HuH-7 (cell line): ENCODE data around the gene CERS1.

Experiments used
- DNase-seq: peaks from one replicate; pipeline ENCODE4 v3.0.0; 2011; ENCODE audit warnings: low spot score

The CERS1 gene

DNA sequence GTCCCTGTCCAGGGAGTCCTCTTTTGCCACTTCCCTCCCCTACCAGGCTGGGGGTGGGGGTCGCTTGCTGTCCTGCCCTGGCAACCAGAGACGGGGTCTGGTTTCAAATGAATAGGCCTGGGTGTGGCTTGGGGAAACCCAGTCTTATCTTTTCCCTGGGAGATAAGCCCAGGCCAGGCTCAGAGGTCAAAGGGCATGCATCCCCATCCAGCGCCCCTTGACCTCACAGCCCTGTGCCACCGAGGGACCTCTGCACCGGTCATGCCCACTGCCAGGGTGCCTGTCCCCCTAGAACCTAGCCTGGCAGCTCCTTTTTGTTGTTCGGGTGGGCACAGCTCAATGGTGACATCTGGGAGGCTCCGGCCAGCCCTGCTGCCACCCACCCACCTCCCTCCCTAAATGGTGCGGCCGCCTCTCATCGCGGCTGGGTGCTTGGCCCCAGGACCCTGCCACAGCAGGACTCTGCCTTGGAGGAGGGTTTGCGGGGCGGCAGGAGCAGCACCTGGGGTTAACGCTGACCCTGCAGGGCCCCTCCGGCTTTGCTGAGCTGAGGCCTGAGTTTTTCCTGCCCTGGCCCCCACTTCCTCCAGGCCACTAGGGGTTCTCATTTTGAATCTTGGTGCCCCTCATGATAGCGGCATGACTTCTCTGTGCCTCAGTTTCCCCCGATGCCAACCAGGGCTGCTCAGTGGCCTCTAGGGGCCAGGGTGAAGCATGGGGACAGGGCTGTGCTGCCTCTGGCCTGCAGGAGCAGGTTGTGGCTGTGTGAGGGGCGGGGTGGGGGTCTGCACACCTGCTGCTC lies 2.9 kb upstream of the CERS1 start:
- DNase-seq, result peak; percentile 88

- peak; percentile 55 for DNase-seq
Measured at GRCh38 chr19:18898081-18898606, 2.2 kb upstream of the CERS1 start.

DNA sequence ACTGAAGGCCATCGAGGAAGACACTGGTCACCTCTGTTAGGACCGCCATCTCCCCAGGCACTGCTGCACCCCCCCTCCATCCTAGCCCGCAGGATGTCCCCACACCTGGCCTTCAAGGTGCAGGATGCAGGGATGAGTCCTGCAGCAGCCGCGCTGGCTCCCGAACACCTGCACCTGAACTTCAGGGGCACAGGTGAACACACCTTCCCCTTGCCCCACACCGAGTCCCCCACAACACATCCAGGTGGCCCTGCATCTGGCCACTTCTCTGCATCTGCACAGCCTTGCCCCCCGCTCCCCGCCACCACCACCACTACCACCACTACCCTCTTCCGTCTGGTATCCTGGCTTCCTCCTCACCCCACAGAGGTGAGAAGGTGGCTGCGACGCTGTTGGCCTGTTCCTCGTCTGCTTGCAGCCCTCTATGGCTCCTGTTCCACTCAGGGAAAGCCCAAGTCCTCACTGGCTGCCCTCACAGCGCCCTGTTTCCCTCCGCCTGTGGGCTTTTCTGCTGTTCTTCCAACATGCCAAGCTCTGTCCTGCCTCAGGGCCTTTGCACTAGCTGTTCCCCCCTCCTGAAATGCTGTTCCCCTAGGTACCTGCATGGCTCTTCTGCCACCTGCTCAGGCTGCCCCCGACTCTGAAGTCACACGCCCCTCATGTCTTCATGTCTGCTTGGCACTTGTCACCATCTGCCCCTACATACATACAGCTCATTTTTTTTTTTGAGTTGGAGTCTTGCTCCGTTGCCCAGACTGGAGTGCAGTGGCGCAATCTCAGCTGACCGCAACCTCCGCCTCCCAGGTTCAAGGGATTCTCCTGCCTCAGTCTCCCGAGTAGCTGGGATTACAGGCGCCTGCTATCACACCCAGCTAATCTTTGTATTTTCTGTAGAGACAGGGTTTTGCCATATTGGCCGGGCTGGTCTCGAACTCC lies 1.4 kb upstream of the CERS1 start:
- DNase-seq, result no peak

DNA sequence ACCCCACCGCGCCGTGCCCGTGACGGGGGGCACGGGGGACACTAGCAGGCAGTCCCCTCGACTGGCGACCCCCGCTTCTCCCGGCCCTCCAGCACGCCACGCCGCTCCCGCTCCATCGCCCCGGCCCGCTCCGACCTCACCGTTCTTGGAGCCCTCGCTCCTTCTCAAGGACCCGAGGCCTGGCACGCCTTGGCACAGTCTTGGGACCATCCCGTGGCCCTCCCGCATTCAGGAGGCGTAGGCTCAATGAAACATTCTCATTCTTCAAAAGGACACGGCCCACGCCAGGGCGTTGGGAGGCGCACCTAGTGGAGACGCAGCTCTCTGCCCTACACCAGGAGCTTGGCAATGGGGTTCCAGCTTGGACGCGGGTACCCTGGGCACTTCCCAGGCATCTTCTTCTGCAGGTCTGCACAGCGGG lies 473 bp upstream of the CERS1 start:
- no peak for DNase-seq

DNA sequence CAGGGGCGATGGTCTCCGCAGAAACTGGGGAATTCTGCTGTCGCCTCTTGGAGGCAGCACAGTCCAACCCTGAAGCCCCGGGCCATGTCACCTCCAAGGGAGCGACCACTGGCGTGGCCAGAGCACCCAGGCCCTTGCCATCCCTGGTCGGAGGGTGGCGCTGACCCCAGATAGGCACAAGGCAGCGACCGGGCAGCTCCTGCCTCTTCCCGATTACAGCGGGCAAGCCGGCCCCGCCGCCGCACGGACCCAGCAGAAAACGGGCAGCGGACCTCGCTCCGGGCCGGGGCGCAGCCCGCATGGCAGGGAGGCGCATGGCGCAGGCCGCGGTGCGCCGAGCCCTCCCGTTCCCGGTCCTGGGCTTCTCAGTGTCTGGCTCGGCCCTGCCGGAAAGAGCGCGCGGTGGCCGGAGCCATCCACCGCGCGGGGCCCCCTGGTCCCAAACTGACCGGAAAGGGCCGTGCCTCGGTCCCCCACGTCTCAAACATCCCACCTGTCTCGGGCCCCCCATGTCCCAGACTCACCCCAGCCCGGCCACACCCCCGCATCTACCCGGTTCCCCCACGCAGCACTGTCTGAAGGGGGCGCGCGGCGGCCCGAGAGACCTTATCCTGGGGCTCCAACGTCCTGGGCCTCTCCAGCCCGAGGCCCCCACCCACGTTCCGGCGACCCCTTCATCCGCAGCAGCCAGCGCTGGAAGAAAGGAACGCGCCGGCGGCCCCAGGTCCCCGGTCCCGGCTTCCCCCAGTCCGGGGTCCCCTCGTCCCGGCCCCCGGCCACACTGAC lies 727 bp downstream of the CERS1 start:
- peak; percentile 100 for DNase-seq

DNA sequence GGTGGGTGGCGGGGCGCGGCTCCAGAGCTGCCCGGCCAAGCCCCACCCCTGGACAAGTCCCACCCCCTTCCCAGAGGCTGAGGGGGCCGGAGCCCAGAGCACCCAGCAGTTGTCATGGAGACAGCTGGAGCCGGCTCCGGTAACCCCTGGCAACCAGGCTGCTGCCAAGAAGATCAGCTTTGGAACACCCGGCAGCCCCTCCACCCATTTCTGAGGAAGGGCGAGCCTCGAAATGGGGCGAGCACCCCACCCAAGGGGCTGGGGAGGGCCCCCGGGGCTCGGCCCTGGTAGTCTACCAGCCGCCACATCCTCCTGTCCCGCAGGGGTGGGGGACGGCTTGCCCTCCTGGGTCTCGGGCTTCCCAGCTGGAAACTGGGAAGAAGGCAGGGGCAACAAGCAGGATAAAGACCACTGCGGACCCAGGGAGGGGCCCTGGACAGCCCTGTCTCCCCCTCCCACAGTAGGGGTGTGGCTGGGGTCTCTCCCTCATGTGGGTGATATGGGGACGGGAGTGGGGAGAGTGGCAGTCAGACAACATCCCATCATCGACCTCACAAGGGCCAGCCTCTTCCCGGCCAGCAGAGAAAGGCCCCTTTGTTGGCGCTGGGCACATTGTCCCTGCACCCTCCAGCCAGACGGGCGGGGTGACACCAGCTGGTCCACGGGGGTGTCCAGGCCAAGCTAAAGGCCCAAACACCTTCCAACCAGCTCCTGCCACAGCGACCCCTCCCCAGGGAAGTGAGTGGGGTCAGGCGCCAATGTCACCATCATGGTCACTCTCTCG lies 1.5 kb downstream of the CERS1 start:
- DNase-seq, result no peak

GRCh38 chr19:18893587-18894253 lies 2.2 kb downstream of the CERS1 start:
- DNase-seq, result no peak

- no peak for DNase-seq
Measured at GRCh38 chr19:18889949-18890745, 5.8 kb downstream of the CERS1 start.

GRCh38 chr19:18886972-18887371 lies 9.0 kb downstream of the CERS1 start:
- DNase-seq, result no peak

- no peak for DNase-seq
Measured at GRCh38 chr19:18883526-18884304, 12.2 kb downstream of the CERS1 start.

GRCh38 chr19:18881491-18881890 lies 14.5 kb downstream of the CERS1 start:
- DNase-seq, result no peak

- no peak for DNase-seq
Measured at GRCh38 chr19:18879579-18880373, 16.2 kb downstream of the CERS1 start.

GRCh38 chr19:18878858-18879578 lies 16.9 kb downstream of the CERS1 start:
- no peak for DNase-seq

- no peak for DNase-seq
Measured at GRCh38 chr19:18878058-18878797, 17.7 kb downstream of the CERS1 start.

GRCh38 chr19:18876865-18877264 lies 19.1 kb downstream of the CERS1 start:
- DNase-seq, result no peak

DNA sequence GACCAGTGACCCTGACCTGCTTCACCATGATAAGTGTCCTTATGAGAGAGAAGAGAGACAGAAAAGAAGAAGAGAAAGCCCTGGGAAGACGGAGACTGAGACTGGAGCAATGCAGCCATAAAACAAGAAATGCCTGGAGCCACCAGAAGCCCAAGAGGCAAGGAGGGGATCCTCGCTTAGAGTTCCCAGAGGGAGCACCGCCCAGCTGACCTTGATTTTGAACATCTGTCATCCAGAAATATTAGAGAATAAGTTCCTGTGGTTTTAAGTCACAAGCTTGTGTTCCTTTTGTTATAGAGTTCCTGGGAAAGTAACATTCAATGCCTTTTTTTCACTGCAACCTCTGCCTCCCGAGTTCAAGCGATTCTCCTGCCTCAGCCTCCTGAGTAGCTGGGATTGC lies 20.2 kb downstream of the CERS1 start:
- DNase-seq, result no peak

DNA sequence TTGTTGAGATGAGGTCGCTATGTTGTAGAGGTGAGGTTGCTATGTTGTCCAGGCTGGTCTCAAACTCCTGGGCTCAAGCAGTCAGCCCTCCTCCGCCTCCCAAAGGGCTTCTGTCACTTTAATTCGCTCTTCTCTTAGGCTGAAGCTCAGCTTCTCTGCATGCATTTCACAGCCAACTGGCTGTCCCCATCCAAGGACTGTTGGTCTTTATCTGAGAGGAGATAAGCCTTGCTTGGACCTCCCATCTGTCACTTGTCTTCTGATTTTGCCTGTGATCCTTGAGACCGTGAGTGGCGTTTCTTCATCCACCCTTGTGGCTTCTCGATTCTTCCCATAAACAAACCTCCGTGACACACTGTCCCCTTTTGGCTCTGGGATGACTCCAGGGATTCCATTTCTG lies 24.4 kb downstream of the CERS1 start:
- DNase-seq, result no peak
